ACC112 (cell line): ENCODE results near the gene FSIP1.
A peak's percentile ranks its signal among the peaks of the same experiment; 100 is the strongest.

Source experiments
- H2AFZ ChIP-seq: fragments of 200-600 bp; sonication (generic); one replicate; pipeline ENCODE4 v1.6.0; 2017; ENCODE audit warnings: antibody characterized with exemption, low read length; ENCODE audit not compliant: unreplicated experiment
- H3K27ac ChIP-seq: fragments of 200-600 bp; sonication (generic); 2 replicates; pipeline ENCODE4 v1.5.1; 2014; ENCODE audit warnings: low read depth, mild to moderate bottlenecking, antibody characterized with exemption, low read length, moderate library complexity
- H3K27me3 ChIP-seq: fragments of 200-600 bp; sonication (generic); 2 replicates; pipeline ENCODE4 v1.6.1; 2014; ENCODE audit warnings: mild to moderate bottlenecking, antibody characterized with exemption, low read length, moderate library complexity, mixed read lengths; ENCODE audit not compliant: insufficient read depth
- H3K36me3 ChIP-seq: fragments of 200-600 bp; sonication (generic); 2 replicates; pipeline ENCODE4 v1.6.1; 2016; ENCODE audit warnings: mild to moderate bottlenecking, antibody characterized with exemption, low read length, moderate library complexity, mixed read lengths; ENCODE audit not compliant: insufficient read depth
- H3K4me1 ChIP-seq: fragments of 200-600 bp; sonication (generic); one replicate; pipeline ENCODE4 v1.6.1; 2016; ENCODE audit warnings: low read length, mixed read lengths; ENCODE audit not compliant: insufficient read depth, unreplicated experiment, control insufficient read depth
- H3K4me3 ChIP-seq: fragments of 200-600 bp; sonication (generic); 2 replicates; pipeline ENCODE4 v1.5.1; 2014; ENCODE audit warnings: mild to moderate bottlenecking, low read depth, low read length
- H3K79me2 ChIP-seq: fragments of 200-600 bp; sonication (generic); one replicate; pipeline ENCODE4 v1.6.0; 2016; ENCODE audit warnings: low read length; ENCODE audit not compliant: control insufficient read depth, unreplicated experiment, insufficient read depth

The FSIP1 gene

DNA sequence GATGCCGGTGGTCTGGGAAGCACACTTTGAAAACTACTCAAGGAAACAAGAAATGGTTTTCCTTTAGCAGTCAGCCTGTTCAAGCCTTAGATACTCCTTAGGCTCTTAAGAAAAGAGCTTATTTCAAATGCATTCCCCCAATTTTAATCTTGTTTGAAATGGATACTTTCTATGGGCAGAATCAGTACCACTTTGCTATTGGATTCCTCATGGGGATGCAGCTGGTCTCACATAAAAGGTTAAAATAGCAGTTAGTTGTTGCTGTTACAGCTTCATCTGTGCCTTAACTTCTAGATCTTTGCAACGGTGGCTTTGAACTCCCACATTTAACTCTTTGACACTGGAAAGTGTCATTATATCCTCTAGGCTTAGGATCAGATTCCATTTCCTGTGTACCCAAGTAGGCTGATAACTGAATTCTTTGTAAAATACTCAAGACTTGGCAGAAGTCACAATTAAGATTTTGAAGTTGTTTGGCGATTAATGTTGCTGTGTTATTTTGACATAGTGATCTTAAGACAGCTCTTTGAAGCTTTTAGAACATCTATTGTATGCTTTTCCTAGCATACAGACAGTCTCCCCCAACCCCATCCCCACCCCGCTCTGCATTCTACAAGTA lies 199.6 kb downstream of the FSIP1 start:
- peaks cover 54% of the 10 kb centered on the region for H3K4me1 ChIP-seq
- no peaks in the 10 kb centered on the region for H3K27me3 ChIP-seq
- peaks cover 57% of the 10 kb centered on the region for H3K36me3 ChIP-seq
- H2AFZ ChIP-seq, result no peak overlapping the region
- peak overlapping the region; percentile 82 for H3K4me3 ChIP-seq
- H3K79me2 ChIP-seq, result peaks cover 50% of the 10 kb centered on the region
- H3K27ac ChIP-seq, result peak overlapping the region; percentile 26

DNA sequence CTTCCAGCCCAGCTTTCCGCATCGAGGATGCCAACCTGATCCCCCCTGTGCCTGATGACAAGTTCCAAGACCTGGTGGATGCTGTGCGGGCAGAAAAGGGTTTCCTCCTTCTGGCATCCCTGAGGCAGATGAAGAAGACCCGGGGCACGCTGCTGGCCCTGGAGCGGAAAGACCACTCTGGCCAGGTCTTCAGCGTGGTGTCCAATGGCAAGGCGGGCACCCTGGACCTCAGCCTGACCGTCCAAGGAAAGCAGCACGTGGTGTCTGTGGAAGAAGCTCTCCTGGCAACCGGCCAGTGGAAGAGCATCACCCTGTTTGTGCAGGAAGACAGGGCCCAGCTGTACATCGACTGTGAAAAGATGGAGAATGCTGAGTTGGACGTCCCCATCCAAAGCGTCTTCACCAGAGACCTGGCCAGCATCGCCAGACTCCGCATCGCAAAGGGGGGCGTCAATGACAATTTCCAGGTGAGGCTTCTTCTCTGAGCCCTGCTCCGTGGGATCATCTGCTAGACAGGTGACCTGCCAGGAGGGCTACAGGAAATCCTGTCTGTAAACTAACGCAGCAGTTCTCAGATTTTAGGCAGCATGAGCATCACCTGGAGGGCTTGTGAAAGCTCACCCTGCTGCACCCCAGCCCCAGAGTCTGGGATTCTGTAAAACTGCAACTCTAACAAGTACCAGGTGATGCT lies 200.2 kb downstream of the FSIP1 start:
- Histone ChIP-seq H3K36me3 (peaks cover 50% of the 10 kb centered on the region), H3K79me2 (peaks cover 50% of the 10 kb centered on the region), H3K4me1 (peaks cover 54% of the 10 kb centered on the region), H2AFZ (no peak overlapping the region), H3K27ac (peak overlapping the region; percentile 28), H3K27me3 (no peaks in the 10 kb centered on the region), H3K4me3 (peak overlapping the region; percentile 82)

GRCh38 chr15:39581793-39582285 lies 200.8 kb downstream of the FSIP1 start:
- H3K36me3 ChIP-seq, result peaks cover 44% of the 10 kb centered on the region
- no peaks in the 10 kb centered on the region for H3K27me3 ChIP-seq
- H3K4me1 ChIP-seq, result peaks cover 53% of the 10 kb centered on the region
- peaks cover 44% of the 10 kb centered on the region for H3K79me2 ChIP-seq
- no peak overlapping the region for H2AFZ ChIP-seq
- peak overlapping the region; percentile 82 for H3K4me3 ChIP-seq
- peak overlapping the region; percentile 28 for H3K27ac ChIP-seq

GRCh38 chr15:39581242-39581792 lies 201.3 kb downstream of the FSIP1 start:
- peaks cover 47% of the 10 kb centered on the region for H3K4me1 ChIP-seq
- peak overlapping the region; percentile 82 for H3K4me3 ChIP-seq
- peak overlapping the region; percentile 28 for H3K27ac ChIP-seq
- H3K36me3 ChIP-seq, result peaks cover 41% of the 10 kb centered on the region
- H3K27me3 ChIP-seq, result no peaks in the 10 kb centered on the region
- H2AFZ ChIP-seq, result no peak overlapping the region
- peaks cover 44% of the 10 kb centered on the region for H3K79me2 ChIP-seq

GRCh38 chr15:39580485-39581241 lies 202.0 kb downstream of the FSIP1 start, which contains the start of gene THBS1:
Gene THBS1, plus strand, starts transcription at chr15:39581079. Its CDS starts 779 bp downstream, at chr15:39581858.
- H3K79me2 ChIP-seq, result peaks cover 41% of the 10 kb centered on the region
- H3K36me3 ChIP-seq, result peaks cover 35% of the 10 kb centered on the region
- H2AFZ ChIP-seq, result peak within 1 kb of the TSS; percentile 44
- H3K4me1 ChIP-seq, result peaks cover 41% of the 10 kb centered on the region
- H3K27me3 ChIP-seq, result no peaks in the 10 kb centered on the region
- peak within 1 kb of the TSS; percentile 84 for H3K27ac ChIP-seq
- peak within 1 kb of the TSS; percentile 82 for H3K4me3 ChIP-seq

GRCh38 chr15:39580117-39580484 lies 202.5 kb downstream of the FSIP1 start:
- peaks cover 30% of the 10 kb centered on the region; the same call in 1 of the 2 replicates for H3K36me3 ChIP-seq
- peak overlapping the region; percentile 82 for H3K4me3 ChIP-seq
- H3K4me1 ChIP-seq, result peaks cover 35% of the 10 kb centered on the region
- H2AFZ ChIP-seq, result peak overlapping the region; percentile 44
- peaks cover 37% of the 10 kb centered on the region for H3K79me2 ChIP-seq
- H3K27me3 ChIP-seq, result no peaks in the 10 kb centered on the region
- peak overlapping the region; percentile 84 for H3K27ac ChIP-seq

DNA sequence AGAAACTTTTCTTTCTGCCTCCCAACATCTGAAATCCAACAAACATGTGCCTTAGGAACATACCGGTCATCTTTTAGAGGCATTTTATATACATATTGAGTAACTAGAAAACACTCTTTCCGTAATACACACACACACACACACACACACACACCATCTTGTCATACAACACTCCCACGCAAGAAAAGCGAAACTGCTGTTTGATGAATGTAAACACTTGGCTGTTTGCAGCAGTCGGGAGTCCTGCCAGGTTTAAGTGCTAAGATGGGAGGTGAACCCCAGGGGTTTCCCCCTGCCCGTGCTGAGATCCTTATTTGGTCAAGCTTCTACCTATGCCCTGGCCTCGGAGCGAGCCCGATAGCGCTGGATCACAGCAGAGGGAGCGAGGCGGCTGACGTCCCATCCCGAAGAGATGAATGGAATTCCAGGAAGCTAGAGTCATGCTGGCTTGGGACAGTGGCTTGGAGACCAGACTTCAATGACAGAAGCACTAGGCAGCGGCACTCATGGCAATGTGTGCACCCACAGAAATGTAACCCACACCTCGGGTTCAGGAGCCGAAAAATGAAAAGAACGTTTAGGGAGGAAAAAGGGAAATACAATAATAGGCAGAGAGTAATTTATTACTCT lies 203.0 kb downstream of the FSIP1 start:
- peaks cover 36% of the 10 kb centered on the region for H3K79me2 ChIP-seq
- H3K4me1 ChIP-seq, result peaks cover 31% of the 10 kb centered on the region
- H3K27ac ChIP-seq, result peak overlapping the region; percentile 84
- H3K36me3 ChIP-seq, result peaks cover 25% of the 10 kb centered on the region; the same call in 1 of the 2 replicates
- peak overlapping the region; percentile 82 for H3K4me3 ChIP-seq
- H2AFZ ChIP-seq, result peak overlapping the region; percentile 44
- no peaks in the 10 kb centered on the region for H3K27me3 ChIP-seq

- H3K4me1 ChIP-seq, result peaks cover 24% of the 10 kb centered on the region
- H3K79me2 ChIP-seq, result peaks cover 29% of the 10 kb centered on the region
- peak overlapping the region; percentile 82 for H3K4me3 ChIP-seq
- H2AFZ ChIP-seq, result peak overlapping the region; percentile 6
- peak overlapping the region; percentile 84 for H3K27ac ChIP-seq
- H3K36me3 ChIP-seq, result peaks cover 18% of the 10 kb centered on the region; the same call in 1 of the 2 replicates
- H3K27me3 ChIP-seq, result no peaks in the 10 kb centered on the region
Observed at GRCh38 chr15:39578851-39579486, 203.7 kb downstream of the FSIP1 start.

DNA sequence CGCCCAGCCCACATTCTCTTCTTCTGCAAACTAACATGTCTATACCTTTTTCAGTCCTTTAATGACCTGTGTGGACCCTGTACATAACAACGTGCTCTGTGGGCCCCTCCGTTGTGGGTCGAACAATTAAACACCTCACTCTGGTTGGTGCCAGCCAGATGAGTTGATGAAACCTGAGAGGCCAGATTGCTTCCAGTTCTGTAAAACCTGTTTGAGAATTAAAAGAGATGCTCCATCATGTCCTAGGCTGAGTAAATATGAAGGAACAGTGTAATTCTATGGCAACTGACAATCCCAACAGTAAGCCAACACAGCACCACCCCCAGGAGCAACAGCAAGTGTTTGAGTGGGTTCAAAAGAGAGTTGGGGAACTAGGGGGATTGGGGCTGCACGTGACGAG lies 207.5 kb downstream of the FSIP1 start:
- Histone ChIP-seq H3K27me3 (no peaks in the 10 kb centered on the region), H3K4me1 (peaks cover 7% of the 10 kb centered on the region), H3K4me3 (no peak overlapping the region), H2AFZ (no peak overlapping the region), H3K79me2 (no peaks in the 10 kb centered on the region), H3K36me3 (no peaks in the 10 kb centered on the region), H3K27ac (no peak overlapping the region)
